ENCODE measurements around the gene S100A8. TPM values are rescaled to one million over a fixed set of nuclear protein-coding genes. Genes with fewer than 3 reads are reported as not detected.

Gene S100A8
- total RNA-seq, 3 donors from 2014 or later: 13.1 to 37.4 (median 26.5) TPM

GRCh38 chr1:153430561-153430960 is 39.7 kb upstream of the S100A8 start:
- peaks cover 0 to 12% of the 10 kb centered on the region in 2 donors for H3K27me3 ChIP-seq
- H3K9me3 ChIP-seq: no peaks in the 10 kb centered on the region
- H3K27ac ChIP-seq: no peak overlapping the region
- TF ChIP-seq POLR2AphosphoS5 (IDR thresholded peaks at IDR 0.05): no peak
- no peak for TF ChIP-seq POLR2A (IDR thresholded peaks at IDR 0.05)
- no peak for TF ChIP-seq CTCF (IDR thresholded peaks at IDR 0.05)
- no peaks in the 10 kb centered on the region for H3K4me1 ChIP-seq
- no peak for DNase-seq (ENCODE audit: low spot score in 2 of 2)
- H3K36me3 ChIP-seq: no peaks in the 10 kb centered on the region
- intact Hi-C loops (cut with DNase I; ENCODE audit: low total_unique reads): no loop called here
- H3K4me3 ChIP-seq: no peak overlapping the region

- no peak overlapping the region for H3K27ac ChIP-seq
- no peaks in the 10 kb centered on the region for H3K9me3 ChIP-seq
- peaks cover 0 to 12% of the 10 kb centered on the region in 2 donors for H3K27me3 ChIP-seq
- no peaks in the 10 kb centered on the region for H3K4me1 ChIP-seq
- H3K4me3 ChIP-seq: no peak overlapping the region
- intact Hi-C loops (cut with DNase I; ENCODE audit: low total_unique reads): no loop called here
- DNase-seq (ENCODE audit: low spot score in 2 of 2): no peak
- no peaks in the 10 kb centered on the region for H3K36me3 ChIP-seq
- no peak for TF ChIP-seq POLR2A (IDR thresholded peaks at IDR 0.05)
Measured at GRCh38 chr1:153430166-153430553, 39.3 kb upstream of the S100A8 start.

- intact Hi-C loops (cut with DNase I; ENCODE audit: low total_unique reads): no loop called here
- DNase-seq (ENCODE audit: low spot score in 2 of 2): no peak
Measured at GRCh38 chr1:153429266-153430165, 38.6 kb upstream of the S100A8 start.

GRCh38 chr1:153428791-153429190 is 37.9 kb upstream of the S100A8 start:
- Histone ChIP-seq H3K9me3 (no peaks in the 10 kb centered on the region), H3K36me3 (no peaks in the 10 kb centered on the region), H3K27ac (no peak overlapping the region), H3K4me1 (no peaks in the 10 kb centered on the region), H3K27me3 (peaks cover 0 to 12% of the 10 kb centered on the region in 2 donors), H3K4me3 (no peak overlapping the region)
- no peak for DNase-seq (ENCODE audit: low spot score in 2 of 2)
- no peak for TF ChIP-seq POLR2AphosphoS5 (IDR thresholded peaks at IDR 0.05)
- TF ChIP-seq CTCF (IDR thresholded peaks at IDR 0.05): no peak
- no peak for TF ChIP-seq POLR2A (IDR thresholded peaks at IDR 0.05)
- intact Hi-C loops (cut with DNase I; ENCODE audit: low total_unique reads): no loop called here

More at GRCh38 chr1:153429266-153430165, 38.6 kb upstream of the S100A8 start:
- Histone ChIP-seq H3K4me3 (no peak overlapping the region), H3K9me3 (no peaks in the 10 kb centered on the region), H3K27me3 (peaks cover 0 to 12% of the 10 kb centered on the region in 2 donors), H3K4me1 (no peaks in the 10 kb centered on the region), H3K36me3 (no peaks in the 10 kb centered on the region), H3K27ac (no peak overlapping the region)
- no peak for TF ChIP-seq POLR2A (IDR thresholded peaks at IDR 0.05)
- TF ChIP-seq CTCF (IDR thresholded peaks at IDR 0.05): no peak
- TF ChIP-seq POLR2AphosphoS5 (IDR thresholded peaks at IDR 0.05): no peak

GRCh38 chr1:153428073-153428638 is 37.3 kb upstream of the S100A8 start:
- TF ChIP-seq CTCF (IDR thresholded peaks at IDR 0.05): no peak
- no peak for TF ChIP-seq POLR2A (IDR thresholded peaks at IDR 0.05)
- TF ChIP-seq POLR2AphosphoS5 (IDR thresholded peaks at IDR 0.05): no peak
- Histone ChIP-seq H3K27me3 (peaks cover 0 to 12% of the 10 kb centered on the region in 2 donors), H3K9me3 (no peaks in the 10 kb centered on the region), H3K36me3 (no peaks in the 10 kb centered on the region), H3K27ac (no peak overlapping the region), H3K4me3 (no peak overlapping the region), H3K4me1 (no peaks in the 10 kb centered on the region)
- no peak for DNase-seq (ENCODE audit: low spot score in 2 of 2)
- intact Hi-C loops (cut with DNase I; ENCODE audit: low total_unique reads): no loop called here
